HEK293T (cell line): ENCODE data around the gene ZNF24.
A peak's percentile ranks its signal among the peaks of the same experiment; 100 is the strongest.

Experiments used
- CTCF ChIA-PET: fragments of 350-600 bp; formaldehyde crosslinking; extraction: SDS; loops from one replicate; lab custom pipeline; 2021; ENCODE audit warnings: antibody characterized with exemption, inconsistent platforms; lab: Yijun Ruan, JAX
- POLR2A ChIA-PET: fragments of 350-600 bp; formaldehyde crosslinking; extraction: SDS; loops from one replicate; lab custom pipeline; 2020; ENCODE audit warnings: antibody characterized with exemption, inconsistent platforms; lab: Yijun Ruan, JAX
- DNase-seq: peaks from one replicate; pipeline ENCODE4 v3.0.0; 2012; ENCODE audit warnings: mixed read lengths; ENCODE audit errors: extremely low spot score
- ARNT ChIP-seq: fragments of 450-650 bp; IDR thresholded peaks from 2 replicates; pipeline ENCODE4 v1.6.1; 2017; ENCODE audit warnings: mild to moderate bottlenecking
- BHLHE40 ChIP-seq: fragments of 450-650 bp; IDR thresholded peaks from 2 replicates; pipeline ENCODE4 v1.6.1; 2016; ENCODE audit warnings: mild to moderate bottlenecking, moderate library complexity, borderline replicate concordance
- CTBP1 ChIP-seq: fragments of 450-650 bp; IDR thresholded peaks from 2 replicates; pipeline ENCODE4 v1.6.1; 2016; ENCODE audit warnings: borderline replicate concordance
- ELF4 ChIP-seq: fragments of 450-650 bp; IDR thresholded peaks from 2 replicates; pipeline ENCODE4 v1.6.1; 2017; ENCODE audit warnings: antibody characterized with exemption
- FOXA1 ChIP-seq: fragments of 450-650 bp; IDR thresholded peaks from 2 replicates; pipeline ENCODE4 v1.6.1; 2016; ENCODE audit warnings: mild to moderate bottlenecking
- FOXK2 ChIP-seq: fragments of 450-650 bp; IDR thresholded peaks from 2 replicates; pipeline ENCODE4 v1.6.1; 2016; ENCODE audit warnings: mild to moderate bottlenecking
- FOXM1 ChIP-seq: fragments of 450-650 bp; IDR thresholded peaks from 2 replicates; pipeline ENCODE4 v1.6.1; 2017; ENCODE audit warnings: mild to moderate bottlenecking, borderline replicate concordance
- HDGF ChIP-seq: fragments of 450-650 bp; IDR thresholded peaks from 2 replicates; pipeline ENCODE4 v1.6.1; 2017; ENCODE audit warnings: antibody characterized with exemption, borderline replicate concordance
- L3MBTL2 ChIP-seq: fragments of 450-650 bp; conservative IDR thresholded peaks from 2 replicates; pipeline ENCODE4 v1.6.1; 2016; ENCODE audit warnings: mild to moderate bottlenecking
- LEF1 ChIP-seq: fragments of 450-650 bp; IDR thresholded peaks from 2 replicates; pipeline ENCODE4 v1.6.1; 2017; ENCODE audit warnings: mild to moderate bottlenecking, borderline replicate concordance
- NFRKB ChIP-seq: fragments of 450-650 bp; IDR thresholded peaks from 2 replicates; pipeline ENCODE4 v1.6.1; 2016; ENCODE audit warnings: mild to moderate bottlenecking, moderate library complexity
- SP1 ChIP-seq: fragments of 450-650 bp; IDR thresholded peaks from 2 replicates; pipeline ENCODE4 v1.6.1; 2017
- SUZ12 ChIP-seq: fragments of 450-650 bp; IDR thresholded peaks from 2 replicates; pipeline ENCODE4 v1.6.1; 2016; ENCODE audit warnings: mild to moderate bottlenecking
- TARDBP ChIP-seq: fragments of 450-650 bp; IDR thresholded peaks from 2 replicates; pipeline ENCODE4 v1.6.1; 2016
- ZNF384 ChIP-seq: fragments of 450-650 bp; IDR thresholded peaks from 2 replicates; pipeline ENCODE4 v1.6.1; 2016
- TF ChIP-seq, protein P1 (sequence below): fragments of 450-650 bp; IDR thresholded peaks from 2 replicates; pipeline ENCODE4 v1.6.1; 2016

Gene ZNF24

DNA sequence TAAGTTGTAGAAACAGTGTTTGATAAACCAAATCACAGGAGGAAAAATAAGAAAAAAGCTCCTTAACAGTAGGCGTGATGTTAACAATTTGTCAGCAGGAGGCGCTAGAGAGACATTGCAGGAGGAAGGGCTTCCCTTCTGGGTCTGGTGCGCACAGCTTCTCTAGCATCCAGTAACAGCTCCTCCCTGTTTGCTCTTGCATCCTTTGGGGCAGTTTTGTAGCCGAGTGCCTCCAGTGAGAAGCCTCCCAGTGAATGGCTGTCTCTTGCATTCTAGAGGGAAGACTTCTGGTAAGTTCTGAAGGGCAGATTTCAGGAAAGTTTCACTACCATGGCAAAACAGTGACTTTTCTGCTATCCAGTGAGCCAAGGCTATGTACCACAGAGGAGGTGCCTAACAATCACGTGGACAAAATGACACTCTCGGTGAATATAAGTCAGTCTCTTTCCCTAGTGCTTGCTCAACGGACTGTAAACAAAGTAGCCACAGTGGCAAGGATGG lies 42.4 kb upstream of the ZNF24 start:
- ChIA-PET CTCF (interaction anchor here (0.6 to 1.3 kb wide), 31 partner anchors 8 to 587 kb away, joined by 3 to 12 read pairs (median 3); partner anchors contain the start of genes MAPRE2 and ZNF396), POLR2A (interaction anchor here (0.6 to 1.0 kb wide), 3 partner anchors 9 to 146 kb away, joined by 3 to 6 read pairs (median 3); partner anchors contain the start of genes INO80C, ZNF396 and ZNF397)
- no peak for TF ChIP-seq ZNF384
- TF ChIP-seq NFRKB, result no peak
- TF ChIP-seq, protein P1, sequence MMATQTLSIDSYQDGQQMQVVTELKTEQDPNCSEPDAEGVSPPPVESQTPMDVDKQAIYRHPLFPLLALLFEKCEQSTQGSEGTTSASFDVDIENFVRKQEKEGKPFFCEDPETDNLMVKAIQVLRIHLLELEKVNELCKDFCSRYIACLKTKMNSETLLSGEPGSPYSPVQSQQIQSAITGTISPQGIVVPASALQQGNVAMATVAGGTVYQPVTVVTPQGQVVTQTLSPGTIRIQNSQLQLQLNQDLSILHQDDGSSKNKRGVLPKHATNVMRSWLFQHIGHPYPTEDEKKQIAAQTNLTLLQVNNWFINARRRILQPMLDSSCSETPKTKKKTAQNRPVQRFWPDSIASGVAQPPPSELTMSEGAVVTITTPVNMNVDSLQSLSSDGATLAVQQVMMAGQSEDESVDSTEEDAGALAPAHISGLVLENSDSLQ, result no peak
- no peak for TF ChIP-seq HDGF
- TF ChIP-seq BHLHE40, result no peak
- TF ChIP-seq FOXM1, result no peak
- TF ChIP-seq FOXA1, result no peak
- no peak for TF ChIP-seq CTBP1
- no peak for TF ChIP-seq ARNT
- no peak for TF ChIP-seq TARDBP
- no peak for TF ChIP-seq SP1
- peak; percentile 93 for DNase-seq

DNA sequence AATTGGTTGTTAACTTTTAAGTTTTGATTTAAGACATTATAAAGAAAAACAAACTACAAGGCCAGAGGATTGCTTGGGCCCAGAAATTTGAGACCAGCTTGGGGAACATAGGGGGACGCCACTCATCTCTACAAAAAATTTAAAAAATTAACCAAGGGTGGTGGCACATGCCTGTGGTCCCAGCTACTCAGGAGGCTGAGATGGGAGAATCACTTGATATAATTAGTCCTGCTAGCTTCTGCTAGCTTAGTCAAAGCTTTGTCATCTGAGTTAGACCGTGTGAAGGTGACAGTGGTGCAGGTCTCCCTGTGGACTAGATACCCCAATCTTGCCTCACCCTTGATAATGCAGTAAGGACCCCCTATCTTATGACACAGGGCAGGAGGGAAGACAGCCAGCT lies 38.9 kb upstream of the ZNF24 start:
- no peak for TF ChIP-seq SUZ12
- no peak for TF ChIP-seq FOXM1
- POLR2A ChIA-PET, result interaction anchor here (1.1 kb wide), 1 partner anchor 13 kb away, joined by 3 read pairs; no protein-coding TSS in a partner anchor
- CTCF ChIA-PET, result interaction anchor here (0.9 kb wide), 1 partner anchor 354 kb away, joined by 3 read pairs; no protein-coding TSS in a partner anchor
- DNase-seq, result no peak

DNA sequence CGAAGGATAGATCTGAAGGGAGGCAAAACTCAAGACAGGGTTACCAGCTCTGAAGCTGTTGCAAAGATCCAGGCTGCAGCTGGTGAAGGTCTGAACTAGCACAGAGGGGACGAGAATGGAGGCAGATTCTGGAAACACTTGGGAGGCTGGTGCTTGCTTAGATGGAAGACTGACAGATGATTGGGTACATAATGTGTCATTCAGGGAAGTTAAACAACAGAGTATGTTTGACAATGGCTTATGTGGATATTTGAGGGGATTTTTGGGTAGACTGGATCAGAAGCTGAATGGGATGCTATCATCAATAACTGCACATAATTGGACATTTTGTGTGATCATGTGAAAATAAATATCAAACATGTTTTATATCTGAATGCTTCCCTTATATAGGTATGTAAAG lies 35.2 kb upstream of the ZNF24 start:
- DNase-seq, result no peak
- CTCF ChIA-PET, result interaction anchor here (0.6 kb wide), 1 partner anchor 866 kb away, joined by 4 read pairs; no protein-coding TSS in a partner anchor
- POLR2A ChIA-PET, result no interaction called here

DNA sequence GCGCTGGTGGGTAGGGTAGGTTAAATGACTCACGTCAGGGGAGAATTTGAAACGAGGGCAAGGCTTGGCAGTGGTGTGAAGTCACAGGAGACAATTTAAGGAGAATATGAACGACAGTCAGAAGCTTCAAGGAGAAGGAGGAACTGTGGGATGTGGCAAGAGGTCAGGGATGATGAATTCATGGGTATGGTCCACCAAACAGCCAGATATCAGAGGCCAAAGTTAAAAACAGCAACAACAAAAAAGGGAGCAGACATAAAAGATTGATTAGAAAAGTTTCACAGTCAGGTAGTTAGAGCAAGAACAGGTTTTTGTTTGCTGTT lies 34.3 kb upstream of the ZNF24 start:
- no peak for TF ChIP-seq FOXM1
- no peak for DNase-seq

More for the DNA sequence above, 35.2 kb upstream of the ZNF24 start:
- TF ChIP-seq, protein P1, result peak; percentile 78
- no peak for TF ChIP-seq TARDBP

DNA sequence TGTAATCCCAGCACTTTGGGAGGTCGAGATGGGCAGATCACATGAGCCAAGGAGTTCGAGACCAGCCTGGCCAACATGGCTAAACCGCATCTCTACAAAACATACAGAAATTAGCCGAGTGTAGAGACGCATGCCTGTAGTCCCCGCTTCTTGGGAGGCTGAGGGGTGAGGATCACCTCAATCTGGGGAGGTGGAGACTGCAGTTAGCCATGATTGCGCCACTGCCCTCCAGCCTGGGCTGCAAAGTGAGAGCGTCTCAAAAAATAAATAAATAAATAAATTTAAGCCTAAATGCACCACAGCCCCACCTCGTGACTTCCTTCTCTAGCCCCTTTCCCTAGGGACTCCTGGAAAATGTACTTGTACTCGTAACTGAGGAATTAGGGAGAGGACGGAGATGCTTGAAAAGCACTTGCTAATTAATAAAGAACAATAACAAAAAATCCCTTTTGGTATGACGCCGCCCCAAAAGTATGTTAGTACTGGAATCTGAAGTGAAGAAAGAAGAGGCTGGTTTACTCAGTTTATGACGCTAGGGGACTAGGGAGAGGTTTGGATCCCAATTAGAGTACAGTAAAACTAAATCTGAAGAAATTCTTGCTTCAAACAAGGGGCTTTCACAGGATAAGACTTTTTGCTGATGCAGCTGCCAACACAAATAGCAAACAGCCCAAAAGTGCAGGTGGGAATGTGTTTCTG lies 33.8 kb upstream of the ZNF24 start:
- ChIA-PET POLR2A (interaction anchor here (0.7 kb wide), 2 partner anchors 8 to 88 kb away, joined by 3 read pairs; partner anchors contain the start of gene ZSCAN30), CTCF (interaction anchor here (1.0 kb wide), 1 partner anchor 8 kb away, joined by 3 read pairs; no protein-coding TSS in a partner anchor)
- TF ChIP-seq FOXM1, result no peak
- TF ChIP-seq FOXK2, result no peak
- no peak for TF ChIP-seq ZNF384
- TF ChIP-seq NFRKB, result no peak
- TF ChIP-seq, protein P1, result no peak
- TF ChIP-seq CTBP1, result no peak
- TF ChIP-seq SUZ12, result no peak
- no peak for TF ChIP-seq BHLHE40
- no peak for TF ChIP-seq ARNT
- TF ChIP-seq SP1, result no peak
- no peak for TF ChIP-seq ELF4
- TF ChIP-seq HDGF, result no peak
- TF ChIP-seq LEF1, result no peak
- TF ChIP-seq TARDBP, result no peak
- no peak for TF ChIP-seq L3MBTL2
- TF ChIP-seq FOXA1, result no peak
- DNase-seq, result no peak

More for the DNA sequence above, 34.3 kb upstream of the ZNF24 start:
- ChIA-PET POLR2A (no interaction called here), CTCF (interaction anchor here (1.0 kb wide), 1 partner anchor 8 kb away, joined by 3 read pairs; no protein-coding TSS in a partner anchor)

DNA sequence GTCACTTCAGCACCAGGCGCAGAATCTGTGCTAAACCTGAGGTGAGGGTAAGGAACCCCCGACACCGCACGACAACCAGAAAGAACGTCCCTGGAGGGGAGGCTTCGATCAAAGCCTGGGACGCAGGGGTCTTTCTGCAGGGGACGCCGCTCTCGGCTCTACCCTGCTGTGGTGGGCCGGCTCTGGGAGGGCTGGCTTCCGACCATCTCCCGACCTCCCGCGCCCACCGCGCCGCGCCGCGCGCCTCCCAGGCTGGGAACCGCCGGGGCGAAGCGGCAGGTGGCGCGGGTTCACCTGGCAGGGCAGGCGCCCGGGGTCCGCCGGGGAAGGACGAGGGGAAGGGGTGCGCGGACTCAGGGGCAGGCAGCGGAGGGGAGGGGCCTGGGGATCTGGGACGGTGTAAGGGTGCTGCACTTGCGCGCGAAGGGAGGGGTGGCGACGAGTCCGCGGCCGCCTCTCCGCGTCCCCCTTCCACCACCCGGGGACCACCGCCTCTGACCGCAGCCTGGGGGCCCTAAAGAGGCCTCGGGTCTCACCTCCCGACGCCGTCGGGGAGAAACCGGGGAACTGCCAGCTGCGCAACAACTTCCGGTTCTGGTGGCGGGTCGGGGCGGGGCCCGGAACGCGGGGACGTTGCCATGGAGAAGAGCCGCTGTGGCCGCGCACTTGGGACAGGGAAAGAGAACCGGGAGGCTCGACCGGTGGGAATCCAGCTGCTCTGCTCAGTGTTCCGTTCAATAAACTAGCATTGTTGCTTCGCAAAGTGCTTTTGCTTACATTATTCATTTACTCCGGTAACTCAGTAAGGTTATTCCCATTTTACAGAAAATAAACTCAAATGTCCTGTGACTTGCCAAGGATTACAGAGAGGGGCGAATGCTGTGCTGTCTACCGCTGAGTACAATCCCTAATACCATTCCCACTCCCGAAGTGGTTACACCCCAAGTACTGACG lies 32.8 kb upstream of the ZNF24 start, which contains the start of gene ZNF396:
Gene ZNF396, minus strand, starts transcription at position 596 of the 954 bp plus-strand sequence. CDS start 3,045 bp downstream, outside the sequence.
- POLR2A ChIA-PET, result interaction anchor here (0.7 kb wide), 2 partner anchors 9 to 87 kb away, joined by 3 read pairs; partner anchors contain the start of gene ZSCAN30
- no peak for TF ChIP-seq HDGF
- TF ChIP-seq LEF1, result no peak
- peak; percentile 55; the same call in 1 of the 2 replicates for TF ChIP-seq ELF4
- no peak for TF ChIP-seq ARNT
- peak; percentile 62 for TF ChIP-seq L3MBTL2
- CTCF ChIA-PET, result interaction anchor here (0.5 to 1.5 kb wide), 3 partner anchors 9 to 902 kb away, joined by 3 to 5 read pairs (median 3); no protein-coding TSS in a partner anchor
- DNase-seq, result peak; percentile 98
